Measurements from ENCODE around the gene ACSM5. TPM values are rescaled to one million over a fixed set of nuclear protein-coding genes. Genes with fewer than 3 reads are reported as not detected.
"Not testable (repeated sequence)": the region's sequence is repeated elsewhere in the genome, so short reads cannot be mapped to it uniquely, and the experiment has no call there.

Gene ACSM5
- polyA plus RNA-seq, 1 experiment: not detected

GRCh38 chr16:20415541-20415940 is 6.2 kb downstream of the ACSM5 start:
- H3K9me3 ChIP-seq (ENCODE audit: control insufficient read depth, insufficient read depth, low read length): peaks cover 21% of the 10 kb centered on the region
- no peak for TF ChIP-seq CTCF (IDR thresholded peaks at IDR 0.05; ENCODE audit: low read depth, low read length)
- H3K4me3 ChIP-seq (ENCODE audit: low read depth, low read length): no peak overlapping the region
- no peaks in the 10 kb centered on the region for H3K27me3 ChIP-seq (ENCODE audit: control insufficient read depth, insufficient read depth, low read length)
- no peak overlapping the region for H3K27ac ChIP-seq (ENCODE audit: low read depth, low read length)
- CTCF ChIA-PET: no interaction called here
- no peak for DNase-seq (ENCODE audit: low read depth, low spot score)
- POLR2A ChIA-PET: no interaction called here

DNA sequence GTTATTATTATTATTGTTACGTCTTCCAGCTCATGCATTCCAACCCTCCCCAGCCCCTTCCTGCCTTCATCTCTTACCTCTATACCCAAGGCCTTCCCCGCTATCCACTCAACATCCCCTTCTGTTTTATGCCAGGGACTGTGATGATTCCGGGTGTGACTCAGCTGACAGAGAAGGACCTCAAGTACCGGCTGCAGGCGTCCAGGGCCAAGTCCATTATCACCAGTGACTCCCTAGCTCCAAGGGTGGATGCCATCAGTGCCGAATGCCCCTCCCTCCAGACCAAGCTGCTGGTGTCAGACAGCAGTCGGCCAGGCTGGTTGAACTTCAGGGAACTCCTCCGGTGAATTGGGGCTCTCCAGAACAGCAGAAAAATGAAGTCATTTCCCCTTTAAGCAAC is 9.8 kb downstream of the ACSM5 start:
- POLR2A ChIA-PET: not testable (repeated sequence)

DNA sequence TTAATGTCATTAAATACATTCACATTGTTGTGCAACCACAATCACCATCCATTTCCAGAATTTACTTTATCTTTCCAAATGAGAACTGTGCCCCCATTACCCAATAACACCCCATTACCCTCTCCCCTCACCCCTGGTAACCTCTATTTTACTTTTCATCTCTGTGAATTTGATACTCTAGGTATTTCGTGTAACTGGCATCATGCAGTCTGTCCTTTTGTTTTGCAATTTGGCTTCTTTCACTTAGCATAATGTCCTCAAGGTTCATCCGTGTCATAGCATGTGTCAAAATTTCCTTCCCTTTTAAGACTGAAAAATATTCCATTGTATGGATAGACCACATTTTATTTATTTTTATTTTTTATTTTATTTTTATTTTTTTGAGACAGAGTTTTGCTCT is 12.4 kb downstream of the ACSM5 start:
- peaks cover 18% of the 10 kb centered on the region for H3K9me3 ChIP-seq (ENCODE audit: control insufficient read depth, insufficient read depth, low read length)
- H3K4me3 ChIP-seq (ENCODE audit: low read depth, low read length); H3K27me3 ChIP-seq (ENCODE audit: control insufficient read depth, insufficient read depth, low read length); CTCF ChIA-PET; POLR2A ChIA-PET; DNase-seq (ENCODE audit: low read depth, low spot score); H3K27ac ChIP-seq (ENCODE audit: low read depth, low read length): not testable (repeated sequence)

More for the DNA sequence above, 9.8 kb downstream of the ACSM5 start:
- DNase-seq (ENCODE audit: low read depth, low spot score); H3K27ac ChIP-seq (ENCODE audit: low read depth, low read length); CTCF ChIA-PET; H3K4me3 ChIP-seq (ENCODE audit: low read depth, low read length); H3K27me3 ChIP-seq (ENCODE audit: control insufficient read depth, insufficient read depth, low read length): not testable (repeated sequence)
- peaks cover 18% of the 10 kb centered on the region for H3K9me3 ChIP-seq (ENCODE audit: control insufficient read depth, insufficient read depth, low read length)

GRCh38 chr16:20423772-20424128 is 14.4 kb downstream of the ACSM5 start:
- CTCF ChIA-PET; POLR2A ChIA-PET; H3K4me3 ChIP-seq (ENCODE audit: low read depth, low read length); DNase-seq (ENCODE audit: low read depth, low spot score); H3K27me3 ChIP-seq (ENCODE audit: control insufficient read depth, insufficient read depth, low read length); H3K27ac ChIP-seq (ENCODE audit: low read depth, low read length): not testable (repeated sequence)
- peaks cover 14% of the 10 kb centered on the region for H3K9me3 ChIP-seq (ENCODE audit: control insufficient read depth, insufficient read depth, low read length)

DNA sequence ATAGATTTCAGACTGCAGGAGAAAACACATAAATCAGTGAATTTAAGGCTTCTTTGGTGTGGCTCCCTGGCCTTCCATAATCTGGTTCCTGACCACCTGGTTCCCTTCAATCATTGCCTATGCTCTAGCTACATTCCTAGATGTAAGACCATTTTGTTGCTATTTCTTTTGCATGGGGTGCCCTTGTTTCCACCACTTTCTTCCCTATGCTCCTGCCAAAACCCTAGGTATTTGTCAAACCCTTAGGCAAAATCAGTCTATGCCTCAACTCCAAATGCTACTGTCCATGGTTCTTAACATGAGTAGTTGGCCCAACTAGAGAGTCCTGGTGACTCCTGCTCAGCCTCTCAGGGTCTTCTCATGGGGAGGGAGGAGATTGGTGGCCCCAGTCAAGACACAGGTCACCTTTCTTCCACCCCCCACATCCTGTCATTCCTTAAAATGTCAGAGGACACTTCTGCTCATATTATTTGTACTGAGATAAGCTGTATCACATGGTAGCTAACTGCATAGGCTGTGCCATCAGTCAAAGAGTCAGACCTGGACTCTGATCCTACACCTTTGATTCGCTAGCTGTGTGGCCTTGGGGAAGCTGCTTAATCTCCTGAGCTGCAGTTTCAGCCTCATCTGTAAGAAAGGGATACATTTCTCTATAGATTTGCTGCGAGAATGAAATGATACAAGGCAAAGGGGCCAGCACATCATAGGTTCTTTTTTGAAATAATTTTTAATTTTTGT is 15.0 kb downstream of the ACSM5 start:
- ChIA-PET POLR2A (no interaction called here), CTCF (no interaction called here)
- DNase-seq (ENCODE audit: low read depth, low spot score): no peak
- Histone ChIP-seq H3K9me3 (ENCODE audit: control insufficient read depth, insufficient read depth, low read length) (peaks cover 10% of the 10 kb centered on the region), H3K27ac (ENCODE audit: low read depth, low read length) (no peak overlapping the region), H3K27me3 (ENCODE audit: control insufficient read depth, insufficient read depth, low read length) (no peaks in the 10 kb centered on the region), H3K4me3 (ENCODE audit: low read depth, low read length) (no peak overlapping the region)
- TF ChIP-seq CTCF (IDR thresholded peaks at IDR 0.05; ENCODE audit: low read depth, low read length): no peak

DNA sequence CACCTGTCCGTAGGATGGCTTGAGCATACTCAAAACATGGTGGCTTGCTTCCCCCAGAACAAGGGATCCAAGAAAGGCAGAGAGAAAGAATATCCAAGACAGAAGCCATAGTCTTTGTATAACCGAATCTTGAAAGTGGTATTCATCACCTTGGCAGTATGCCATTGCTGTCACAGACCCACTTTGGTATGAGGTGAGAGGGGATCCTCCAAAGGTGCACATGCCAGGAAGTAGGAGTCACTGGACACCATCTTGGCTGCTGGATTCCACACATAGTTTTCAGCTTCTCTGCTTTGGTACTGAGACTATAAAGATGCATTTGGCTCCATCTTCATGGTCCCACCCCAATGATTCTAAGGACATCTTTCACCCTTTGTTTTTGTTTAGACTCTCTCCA is 18.1 kb downstream of the ACSM5 start:
- CTCF ChIA-PET; H3K27me3 ChIP-seq (ENCODE audit: control insufficient read depth, insufficient read depth, low read length); POLR2A ChIA-PET; H3K9me3 ChIP-seq (ENCODE audit: control insufficient read depth, insufficient read depth, low read length); DNase-seq (ENCODE audit: low read depth, low spot score); H3K4me3 ChIP-seq (ENCODE audit: low read depth, low read length); H3K27ac ChIP-seq (ENCODE audit: low read depth, low read length): not testable (repeated sequence)

DNA sequence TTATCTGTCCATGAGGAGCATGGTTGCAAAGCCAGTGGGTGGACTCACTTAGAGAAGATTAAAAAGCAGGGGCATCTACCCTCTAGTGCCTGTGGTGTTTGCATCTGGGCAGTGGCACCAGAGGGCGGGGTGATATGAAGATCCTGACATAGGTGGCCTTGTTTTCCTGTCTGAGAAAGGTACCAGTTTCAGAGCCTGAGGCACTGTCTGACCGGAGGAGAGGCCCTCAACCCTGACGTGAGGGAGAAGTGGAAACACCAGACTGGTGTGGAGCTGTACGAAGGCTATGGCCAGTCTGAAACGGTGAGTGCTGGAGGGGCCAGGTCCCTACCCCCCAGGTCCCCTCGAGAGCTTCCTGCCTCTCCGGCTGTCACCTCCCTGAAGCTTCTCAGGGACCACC is 20.2 kb downstream of the ACSM5 start:
- H3K27me3 ChIP-seq (ENCODE audit: control insufficient read depth, insufficient read depth, low read length); POLR2A ChIA-PET; H3K9me3 ChIP-seq (ENCODE audit: control insufficient read depth, insufficient read depth, low read length); CTCF ChIA-PET; H3K4me3 ChIP-seq (ENCODE audit: low read depth, low read length); DNase-seq (ENCODE audit: low read depth, low spot score); H3K27ac ChIP-seq (ENCODE audit: low read depth, low read length): not testable (repeated sequence)

DNA sequence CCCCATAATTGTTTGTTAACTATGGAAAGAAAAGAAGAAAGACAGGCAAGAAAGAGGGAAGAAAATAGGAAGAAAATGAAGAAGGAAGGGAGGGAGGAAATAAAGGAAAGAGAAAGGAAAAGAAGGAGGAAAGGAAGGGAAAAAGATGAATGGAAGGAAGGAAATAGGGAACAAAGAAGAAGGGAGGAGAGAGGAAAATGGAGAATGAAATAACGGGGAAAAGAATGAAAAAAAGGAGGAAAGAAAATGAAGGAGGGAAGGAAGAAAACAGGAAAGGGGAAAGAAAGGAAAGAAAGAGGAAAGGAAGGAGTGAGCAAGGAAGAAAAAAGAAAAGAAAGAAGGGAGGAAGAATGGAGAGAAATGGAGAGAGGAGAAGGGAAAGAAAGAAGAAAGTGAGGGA is 21.1 kb downstream of the ACSM5 start:
- CTCF ChIA-PET; POLR2A ChIA-PET; H3K9me3 ChIP-seq (ENCODE audit: control insufficient read depth, insufficient read depth, low read length): not testable (repeated sequence)

More for the DNA sequence above, 21.1 kb downstream of the ACSM5 start:
- H3K27ac ChIP-seq (ENCODE audit: low read depth, low read length); DNase-seq (ENCODE audit: low read depth, low spot score); H3K4me3 ChIP-seq (ENCODE audit: low read depth, low read length); H3K27me3 ChIP-seq (ENCODE audit: control insufficient read depth, insufficient read depth, low read length): not testable (repeated sequence)
